ENCODE measurements around the gene AKAP7. TPM values are rescaled to one million over a fixed set of nuclear protein-coding genes. Genes with fewer than 3 reads are reported as not detected.

AKAP7 gene
- total RNA-seq, 1 experiment from 2014 or later = 3.1 TPM

DNA sequence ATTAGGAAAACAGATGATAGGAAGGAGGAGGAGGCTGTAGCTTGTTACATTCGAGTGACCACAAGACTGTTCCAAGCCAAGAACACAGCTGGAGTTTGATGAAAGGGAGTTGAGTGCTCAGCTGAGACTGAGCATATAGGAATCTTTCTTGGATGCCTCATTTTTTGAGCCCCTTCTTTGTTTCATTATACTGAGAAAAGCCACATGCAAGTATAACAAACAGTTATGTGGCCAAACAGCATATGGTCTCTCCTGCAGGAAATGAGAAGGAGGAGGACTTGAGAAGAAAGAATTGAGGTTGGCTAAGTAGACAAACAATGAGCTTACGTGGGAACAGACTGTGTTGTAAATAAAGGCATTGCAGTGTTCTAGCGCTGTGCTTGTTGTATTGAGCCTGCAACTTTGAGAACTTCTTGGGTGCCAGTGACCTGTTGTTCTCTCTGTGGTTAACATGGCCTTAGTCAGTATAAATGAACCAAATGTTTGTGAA lies 78.3 kb downstream of the AKAP7 start:
- ChIA-PET CTCF (interaction anchor here (1.0 kb wide), 1 partner anchor 12 kb away, joined by 3 read pairs; no protein-coding TSS in a partner anchor), RAD21 (ENCODE audit: low non-redundant PET in 1 of 2, low total read pairs in 2 of 2, uncharacterized antibody in 2 of 2, unreplicated experiment in 2 of 2) (no interaction called here), POLR2A (no interaction called here)
- no peak overlapping the region for H3K27ac ChIP-seq (ENCODE audit: low read depth, low read length)
- TF ChIP-seq, protein P1, sequence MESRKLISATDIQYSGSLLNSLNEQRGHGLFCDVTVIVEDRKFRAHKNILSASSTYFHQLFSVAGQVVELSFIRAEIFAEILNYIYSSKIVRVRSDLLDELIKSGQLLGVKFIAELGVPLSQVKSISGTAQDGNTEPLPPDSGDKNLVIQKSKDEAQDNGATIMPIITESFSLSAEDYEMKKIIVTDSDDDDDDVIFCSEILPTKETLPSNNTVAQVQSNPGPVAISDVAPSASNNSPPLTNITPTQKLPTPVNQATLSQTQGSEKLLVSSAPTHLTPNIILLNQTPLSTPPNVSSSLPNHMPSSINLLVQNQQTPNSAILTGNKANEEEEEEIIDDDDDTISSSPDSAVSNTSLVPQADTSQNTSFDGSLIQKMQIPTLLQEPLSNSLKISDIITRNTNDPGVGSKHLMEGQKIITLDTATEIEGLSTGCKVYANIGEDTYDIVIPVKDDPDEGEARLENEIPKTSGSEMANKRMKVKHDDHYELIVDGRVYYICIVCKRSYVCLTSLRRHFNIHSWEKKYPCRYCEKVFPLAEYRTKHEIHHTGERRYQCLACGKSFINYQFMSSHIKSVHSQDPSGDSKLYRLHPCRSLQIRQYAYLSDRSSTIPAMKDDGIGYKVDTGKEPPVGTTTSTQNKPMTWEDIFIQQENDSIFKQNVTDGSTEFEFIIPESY (IDR thresholded peaks at IDR 0.05; ENCODE audit: extremely low read depth, insufficient replicate concordance, low read length) = no peak
- no peak for TF ChIP-seq CBX3 (IDR thresholded peaks at IDR 0.05; ENCODE audit: low read depth)
- TF ChIP-seq ELF1 (IDR thresholded peaks at IDR 0.05; ENCODE audit: borderline replicate concordance, low read depth) = no peak
- TF ChIP-seq, protein P2, sequence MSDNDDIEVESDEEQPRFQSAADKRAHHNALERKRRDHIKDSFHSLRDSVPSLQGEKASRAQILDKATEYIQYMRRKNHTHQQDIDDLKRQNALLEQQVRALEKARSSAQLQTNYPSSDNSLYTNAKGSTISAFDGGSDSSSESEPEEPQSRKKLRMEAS (IDR thresholded peaks at IDR 0.05) = no peak
- TF ChIP-seq, protein P3, sequence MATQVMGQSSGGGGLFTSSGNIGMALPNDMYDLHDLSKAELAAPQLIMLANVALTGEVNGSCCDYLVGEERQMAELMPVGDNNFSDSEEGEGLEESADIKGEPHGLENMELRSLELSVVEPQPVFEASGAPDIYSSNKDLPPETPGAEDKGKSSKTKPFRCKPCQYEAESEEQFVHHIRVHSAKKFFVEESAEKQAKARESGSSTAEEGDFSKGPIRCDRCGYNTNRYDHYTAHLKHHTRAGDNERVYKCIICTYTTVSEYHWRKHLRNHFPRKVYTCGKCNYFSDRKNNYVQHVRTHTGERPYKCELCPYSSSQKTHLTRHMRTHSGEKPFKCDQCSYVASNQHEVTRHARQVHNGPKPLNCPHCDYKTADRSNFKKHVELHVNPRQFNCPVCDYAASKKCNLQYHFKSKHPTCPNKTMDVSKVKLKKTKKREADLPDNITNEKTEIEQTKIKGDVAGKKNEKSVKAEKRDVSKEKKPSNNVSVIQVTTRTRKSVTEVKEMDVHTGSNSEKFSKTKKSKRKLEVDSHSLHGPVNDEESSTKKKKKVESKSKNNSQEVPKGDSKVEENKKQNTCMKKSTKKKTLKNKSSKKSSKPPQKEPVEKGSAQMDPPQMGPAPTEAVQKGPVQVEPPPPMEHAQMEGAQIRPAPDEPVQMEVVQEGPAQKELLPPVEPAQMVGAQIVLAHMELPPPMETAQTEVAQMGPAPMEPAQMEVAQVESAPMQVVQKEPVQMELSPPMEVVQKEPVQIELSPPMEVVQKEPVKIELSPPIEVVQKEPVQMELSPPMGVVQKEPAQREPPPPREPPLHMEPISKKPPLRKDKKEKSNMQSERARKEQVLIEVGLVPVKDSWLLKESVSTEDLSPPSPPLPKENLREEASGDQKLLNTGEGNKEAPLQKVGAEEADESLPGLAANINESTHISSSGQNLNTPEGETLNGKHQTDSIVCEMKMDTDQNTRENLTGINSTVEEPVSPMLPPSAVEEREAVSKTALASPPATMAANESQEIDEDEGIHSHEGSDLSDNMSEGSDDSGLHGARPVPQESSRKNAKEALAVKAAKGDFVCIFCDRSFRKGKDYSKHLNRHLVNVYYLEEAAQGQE (IDR thresholded peaks at IDR 0.05; ENCODE audit: low read depth) = no peak
- no peak for TF ChIP-seq POLR2AphosphoS5 (IDR thresholded peaks at IDR 0.05; ENCODE audit: low read depth, low read length)
- no peak for TF ChIP-seq TCF7L2 (IDR thresholded peaks at IDR 0.05; ENCODE audit: borderline replicate concordance, extremely low read depth, insufficient read depth, insufficient read length)
- no peak for TF ChIP-seq ZFX (IDR thresholded peaks at IDR 0.05)
- TF ChIP-seq, protein P4, sequence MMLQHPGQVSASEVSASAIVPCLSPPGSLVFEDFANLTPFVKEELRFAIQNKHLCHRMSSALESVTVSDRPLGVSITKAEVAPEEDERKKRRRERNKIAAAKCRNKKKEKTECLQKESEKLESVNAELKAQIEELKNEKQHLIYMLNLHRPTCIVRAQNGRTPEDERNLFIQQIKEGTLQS (IDR thresholded peaks at IDR 0.05) = no peak
- TF ChIP-seq EZH2 (IDR thresholded peaks at IDR 0.05) = no peak
- no peak for TF ChIP-seq SIN3A (IDR thresholded peaks at IDR 0.05; ENCODE audit: low read depth)
- no peak for TF ChIP-seq CEBPB (IDR thresholded peaks at IDR 0.05; ENCODE audit: low read depth)
- TF ChIP-seq RAD21 (IDR thresholded peaks at IDR 0.05; ENCODE audit: low read depth) = no peak
- no peak for TF ChIP-seq YY1 (IDR thresholded peaks at IDR 0.05; ENCODE audit: extremely low read depth, insufficient replicate concordance, low read depth, low read length)
- no peak for TF ChIP-seq EGR1 (IDR thresholded peaks at IDR 0.05; ENCODE audit: low read depth)
- no peak for TF ChIP-seq JUND (IDR thresholded peaks at IDR 0.05)
- TF ChIP-seq, protein P5, sequence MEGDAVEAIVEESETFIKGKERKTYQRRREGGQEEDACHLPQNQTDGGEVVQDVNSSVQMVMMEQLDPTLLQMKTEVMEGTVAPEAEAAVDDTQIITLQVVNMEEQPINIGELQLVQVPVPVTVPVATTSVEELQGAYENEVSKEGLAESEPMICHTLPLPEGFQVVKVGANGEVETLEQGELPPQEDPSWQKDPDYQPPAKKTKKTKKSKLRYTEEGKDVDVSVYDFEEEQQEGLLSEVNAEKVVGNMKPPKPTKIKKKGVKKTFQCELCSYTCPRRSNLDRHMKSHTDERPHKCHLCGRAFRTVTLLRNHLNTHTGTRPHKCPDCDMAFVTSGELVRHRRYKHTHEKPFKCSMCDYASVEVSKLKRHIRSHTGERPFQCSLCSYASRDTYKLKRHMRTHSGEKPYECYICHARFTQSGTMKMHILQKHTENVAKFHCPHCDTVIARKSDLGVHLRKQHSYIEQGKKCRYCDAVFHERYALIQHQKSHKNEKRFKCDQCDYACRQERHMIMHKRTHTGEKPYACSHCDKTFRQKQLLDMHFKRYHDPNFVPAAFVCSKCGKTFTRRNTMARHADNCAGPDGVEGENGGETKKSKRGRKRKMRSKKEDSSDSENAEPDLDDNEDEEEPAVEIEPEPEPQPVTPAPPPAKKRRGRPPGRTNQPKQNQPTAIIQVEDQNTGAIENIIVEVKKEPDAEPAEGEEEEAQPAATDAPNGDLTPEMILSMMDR (IDR thresholded peaks at IDR 0.05 in 2 of 3, conservative IDR thresholded peaks at IDR 0.05 in 1 of 3; ENCODE audit: borderline replicate concordance in 1 of 3, insufficient read depth in 1 of 3, low read depth in 2 of 3, low read length in 2 of 3) = no peak
- H3K9me2 ChIP-seq (ENCODE audit: insufficient read depth) = no peaks in the 10 kb centered on the region
- no peaks in the 10 kb centered on the region for H3K9me3 ChIP-seq (ENCODE audit: control insufficient read depth in 1 of 2, insufficient read depth in 1 of 2, low read depth in 1 of 2, low read length in 2 of 2)
- no peaks in the 10 kb centered on the region for H3K4me1 ChIP-seq (ENCODE audit: control insufficient read depth in 1 of 2, insufficient read depth in 2 of 2, low read length in 2 of 2)
- intact Hi-C loops (cut with micrococcal nuclease) = no loop called here
- H4K20me1 ChIP-seq (ENCODE audit: insufficient read depth) = no peaks in the 10 kb centered on the region
- no peak for ATAC-seq
- no peak overlapping the region for H2AFZ ChIP-seq (ENCODE audit: low read depth, low read length, poor library complexity, severe bottlenecking)
- BruUV-seq (replicated peaks) = no TSS peak
- H3K4me3 ChIP-seq (replicated peaks in 1 of 2; ENCODE audit: low read depth in 1 of 2, low read length in 2 of 2) = no peak overlapping the region
- H3K36me3 ChIP-seq (ENCODE audit: control insufficient read depth in 1 of 2, insufficient read depth in 2 of 2, low read length in 2 of 2) = no peaks in the 10 kb centered on the region
- DNase-seq (ENCODE audit: low read depth, low spot score) = no peak
- no peak overlapping the region for H3K9ac ChIP-seq (ENCODE audit: low read length)
- H3K4me2 ChIP-seq (ENCODE audit: low read length) = no peak overlapping the region
- H3K79me2 ChIP-seq (ENCODE audit: insufficient read depth, low read length) = no peaks in the 10 kb centered on the region
- no peaks in the 10 kb centered on the region for H3K27me3 ChIP-seq (ENCODE audit: insufficient read depth, low read length)
